Superior temporal gyrus (tissue), 1 donor: ENCODE results near the gene CCDC61.

ENCODE experiments used
- DNase-seq: peaks from one replicate; pipeline ENCODE4 v3.0.0-alpha.2; 2016; ENCODE audit errors: extremely low spot score

CCDC61 gene

DNA sequence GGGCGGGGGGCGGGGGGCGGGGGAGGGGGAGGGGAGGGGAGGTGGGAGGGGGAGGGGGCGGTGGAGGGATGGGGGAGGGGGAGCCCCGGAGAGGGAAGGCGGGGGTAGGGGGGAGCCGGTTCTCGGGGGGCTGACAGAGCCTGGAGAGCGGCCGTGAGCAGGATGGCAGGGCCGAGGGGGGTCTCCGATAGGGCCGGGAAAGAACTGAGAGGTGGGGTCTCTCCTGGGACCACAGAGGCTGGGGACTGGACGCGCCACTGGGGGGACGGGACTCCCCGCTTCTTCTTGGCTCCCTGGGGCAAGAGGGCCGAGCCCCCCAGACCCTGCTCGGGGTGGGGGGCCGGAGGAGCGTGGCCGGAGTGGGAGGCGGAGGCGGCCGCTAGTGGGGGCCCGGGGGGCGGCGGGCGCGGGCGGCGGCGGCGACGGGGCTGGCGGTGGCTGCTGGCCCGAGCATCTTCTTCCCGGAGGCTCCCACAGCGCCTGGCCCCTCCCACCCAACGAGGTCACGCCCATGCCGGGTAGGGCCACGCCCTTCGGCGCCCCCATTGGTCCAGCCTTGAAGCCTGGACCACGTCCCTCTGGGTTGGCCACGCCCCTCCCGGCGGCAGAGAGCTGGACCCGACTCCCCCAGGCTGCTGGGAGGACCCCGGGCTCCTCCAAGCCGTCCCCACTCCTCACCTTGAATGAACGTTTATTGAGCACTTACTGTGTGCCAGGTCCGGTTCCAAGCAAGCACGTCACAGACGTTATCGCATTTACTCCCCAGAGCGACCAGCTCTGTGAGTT is 21.5 kb upstream of the CCDC61 start, which contains the start of gene NOVA2:
NOVA2 (minus strand) TSS at position 313 of the 786 bp plus-strand sequence. CDS start 514 bp downstream, outside the sequence.
- peak; percentile 87 for DNase-seq

DNA sequence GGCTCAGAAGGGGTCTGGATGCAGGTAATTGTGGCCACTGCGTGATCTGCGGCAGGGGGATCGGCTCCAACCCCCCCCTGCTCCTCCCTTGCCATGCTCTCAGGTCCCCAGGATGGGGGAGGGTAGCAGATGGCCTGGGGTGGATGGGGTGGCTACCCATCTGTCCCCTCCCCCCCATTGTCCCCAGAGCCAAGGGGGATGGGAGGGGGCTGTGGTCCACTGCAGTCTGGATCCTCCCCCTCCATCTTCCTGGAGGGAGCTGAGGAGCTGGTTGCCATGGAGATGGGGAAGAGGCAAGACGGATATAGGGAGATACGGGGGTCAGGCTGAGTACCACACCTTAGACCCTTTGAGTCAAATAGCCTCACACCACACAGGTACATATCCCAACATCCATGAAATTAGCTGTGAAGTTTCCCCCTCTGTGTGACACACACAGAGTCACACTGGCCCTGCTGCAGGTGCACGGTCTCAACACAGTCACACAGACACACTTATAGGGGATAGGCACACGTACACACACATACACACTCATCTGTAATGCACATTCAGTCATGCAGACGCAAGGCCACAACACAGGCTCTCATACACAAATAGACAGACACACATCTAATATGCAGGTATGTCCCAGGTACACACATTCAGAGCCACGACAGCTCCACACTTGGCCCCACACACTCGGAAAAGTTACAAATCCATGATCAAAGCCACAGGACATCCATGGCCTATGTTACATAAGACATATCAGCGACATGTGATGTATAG is 19.8 kb upstream of the CCDC61 start:
- peak; percentile 39 for DNase-seq

DNA sequence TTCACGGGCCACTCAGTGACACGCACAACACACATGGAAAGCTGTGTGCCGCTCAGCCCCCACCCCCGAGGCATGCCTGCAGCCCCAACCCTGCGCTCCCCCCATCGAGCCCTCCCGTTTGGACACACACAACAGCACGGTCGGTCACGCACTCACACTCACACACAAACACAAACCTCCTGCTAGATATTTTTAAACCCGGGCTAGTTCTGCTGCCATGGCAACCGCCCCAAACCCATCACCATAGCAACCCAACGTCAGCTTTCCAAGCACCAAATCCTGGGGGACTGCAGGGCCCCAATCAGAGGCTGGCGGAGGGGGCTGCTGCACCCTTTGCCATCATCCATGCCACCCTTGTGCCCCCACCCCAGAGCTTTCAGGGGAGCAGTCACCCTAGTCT is 19.1 kb upstream of the CCDC61 start:
- DNase-seq: peak; percentile 69

DNA sequence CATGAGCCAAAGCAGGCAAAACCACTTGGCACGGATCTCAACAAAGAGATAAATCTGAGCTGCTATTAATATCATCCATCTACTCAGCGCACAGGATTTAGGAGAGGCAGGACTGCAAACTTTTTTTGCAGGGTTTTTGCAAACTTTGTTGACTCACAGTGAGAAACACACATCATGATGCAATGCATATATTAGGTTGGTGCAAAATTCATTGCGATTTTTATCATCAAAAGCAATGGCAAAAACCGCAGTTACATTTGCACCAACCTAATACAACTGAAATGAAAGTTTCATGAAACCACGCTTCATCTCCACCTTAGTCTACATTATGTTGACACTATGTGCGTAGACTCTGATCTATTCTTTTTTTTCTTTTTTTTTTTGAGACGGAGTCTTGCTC is 17.1 kb upstream of the CCDC61 start:
- DNase-seq: peak; percentile 11

DNA sequence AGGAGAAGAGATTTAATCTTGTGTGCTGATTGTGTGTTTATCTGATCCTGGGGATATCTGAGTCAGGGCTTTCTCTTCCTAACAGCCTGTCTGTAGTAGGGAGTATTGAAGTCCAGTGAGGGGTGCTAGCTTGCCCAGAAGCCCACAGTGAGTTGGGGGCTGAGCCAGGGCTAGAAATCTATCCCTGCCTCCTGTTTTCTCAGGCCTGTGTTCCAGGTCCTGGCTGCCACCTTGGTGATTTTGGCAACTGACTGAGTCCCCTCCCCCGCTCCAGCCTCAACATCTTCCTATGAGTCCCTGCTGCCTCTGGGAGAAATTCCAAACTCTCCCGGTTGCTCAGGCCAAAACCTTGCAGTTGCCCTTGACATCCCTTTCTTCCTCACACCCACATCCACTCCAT is 13.9 kb upstream of the CCDC61 start:
- DNase-seq: no peak

DNA sequence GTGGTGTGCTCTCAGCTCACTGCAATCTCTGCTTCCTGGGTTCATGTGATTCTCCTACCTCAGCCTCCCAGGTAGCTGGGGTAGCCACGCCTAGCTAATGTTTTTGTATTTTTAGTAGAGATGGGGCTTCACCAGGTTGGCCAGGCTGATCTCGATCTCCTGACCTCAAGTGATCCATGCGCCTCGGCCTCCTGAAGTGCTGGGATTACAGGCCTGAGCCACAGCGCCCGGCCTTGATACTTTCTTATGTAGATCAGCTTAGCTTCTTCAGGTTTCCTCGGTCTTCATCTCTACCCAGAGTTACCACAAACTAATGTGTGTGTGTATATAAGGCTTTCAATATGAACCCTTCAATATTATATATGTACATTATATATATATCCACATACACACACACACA is 9.9 kb upstream of the CCDC61 start:
- no peak for DNase-seq

DNA sequence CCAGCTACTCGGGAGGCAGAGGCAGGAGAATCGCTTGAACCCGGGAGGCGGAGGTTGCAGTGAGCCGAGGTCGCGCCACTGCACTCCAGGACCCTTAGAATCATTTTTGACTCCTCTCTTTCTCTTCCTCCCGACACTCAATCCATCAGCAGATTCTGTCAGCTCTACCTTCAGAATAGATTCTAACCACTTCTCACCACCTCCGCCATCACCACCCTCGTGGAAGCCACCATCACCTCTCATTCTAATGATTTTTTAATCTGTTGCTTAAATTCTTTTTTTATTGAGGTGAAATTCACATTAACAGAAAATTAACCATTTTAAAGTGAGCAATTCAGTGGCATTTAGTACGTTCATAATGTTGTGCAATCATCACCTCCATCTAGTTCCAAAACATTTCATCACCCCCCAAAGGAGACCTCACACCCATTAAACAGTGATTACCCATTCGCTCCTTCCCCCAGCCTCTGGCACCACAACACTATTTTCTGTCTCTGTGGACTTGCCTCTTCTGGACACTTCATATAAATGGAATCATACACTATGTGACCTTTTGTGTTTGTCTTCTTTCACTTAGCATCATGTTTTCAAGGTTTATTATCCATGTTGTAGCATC is 5.0 kb upstream of the CCDC61 start:
- DNase-seq: no peak

DNA sequence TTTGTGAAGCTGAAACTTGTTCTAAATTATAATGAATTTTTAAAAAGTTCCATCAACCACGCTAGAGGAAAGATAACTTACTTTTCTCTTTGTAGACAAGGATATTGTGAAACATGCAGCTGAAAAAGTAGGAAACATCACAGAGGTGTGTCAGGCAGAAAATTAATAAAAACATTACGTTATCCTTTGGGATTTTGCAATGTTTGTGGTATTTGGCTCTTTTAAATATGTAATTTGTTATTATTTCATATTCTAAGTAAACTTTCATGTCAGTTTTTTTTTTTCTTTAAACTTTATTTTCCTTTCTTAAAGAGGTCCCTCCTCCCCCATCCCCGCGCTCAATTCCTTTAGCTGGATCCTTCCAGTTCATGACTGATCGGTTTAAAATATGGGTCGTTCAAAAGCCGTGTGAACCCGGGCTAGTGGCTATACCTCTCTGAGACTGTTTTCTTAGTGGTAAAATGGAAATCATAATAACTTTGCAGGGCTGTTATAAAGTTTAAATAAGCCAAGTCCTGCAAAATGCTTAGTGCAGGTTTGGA is 740 bp upstream of the CCDC61 start:
- DNase-seq: no peak

DNA sequence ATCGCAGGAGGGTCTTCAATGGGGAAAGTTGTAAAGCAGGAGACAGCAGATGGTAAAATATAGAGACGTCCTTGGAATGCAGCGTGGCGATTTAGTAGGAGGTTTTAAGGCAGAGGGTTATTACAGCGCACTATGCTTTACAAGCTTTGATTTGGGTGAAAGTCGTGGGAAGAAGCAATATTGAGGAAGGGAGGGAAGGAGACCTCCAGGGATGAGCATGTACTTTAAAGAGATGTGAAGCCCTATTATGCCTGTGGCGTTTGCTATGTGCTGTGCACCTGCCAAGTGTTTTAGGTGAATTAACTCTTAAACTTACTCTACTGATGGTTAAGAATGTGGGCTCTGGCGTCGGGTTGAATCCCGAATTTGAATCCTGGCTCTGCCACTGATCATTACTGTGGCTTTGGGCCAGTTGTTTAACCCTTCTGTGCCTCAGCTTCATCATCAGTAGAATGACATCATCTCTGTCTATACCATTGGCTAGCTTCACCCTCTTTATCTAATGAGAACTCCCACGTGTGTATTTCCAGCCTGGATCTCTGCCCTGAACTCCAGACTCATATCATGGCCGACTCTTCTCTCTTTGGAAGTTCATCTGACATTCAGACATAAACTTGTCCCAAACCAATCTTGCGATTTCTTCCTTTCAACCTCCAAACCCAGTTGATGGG is 583 bp downstream of the CCDC61 start:
- DNase-seq: no peak

DNA sequence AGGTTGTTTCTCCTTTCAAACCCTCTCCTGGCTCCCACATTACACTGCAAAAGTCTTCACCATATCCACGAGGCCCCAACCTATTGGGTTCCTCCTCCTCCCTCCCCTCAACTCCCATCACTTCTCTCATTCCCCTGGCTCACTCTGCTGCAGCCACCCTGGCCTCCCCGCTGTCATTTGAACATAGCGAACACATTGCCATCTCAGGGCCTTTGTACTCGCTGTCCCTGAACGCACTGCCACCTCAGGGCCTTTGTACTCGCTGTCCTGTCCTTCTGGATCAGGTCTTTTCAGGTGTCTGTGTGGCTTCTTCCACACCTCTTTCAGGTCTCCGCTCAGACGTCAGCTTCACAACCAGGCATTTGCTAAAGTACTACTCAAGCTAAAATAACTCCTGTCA is 1.7 kb downstream of the CCDC61 start:
- no peak for DNase-seq

DNA sequence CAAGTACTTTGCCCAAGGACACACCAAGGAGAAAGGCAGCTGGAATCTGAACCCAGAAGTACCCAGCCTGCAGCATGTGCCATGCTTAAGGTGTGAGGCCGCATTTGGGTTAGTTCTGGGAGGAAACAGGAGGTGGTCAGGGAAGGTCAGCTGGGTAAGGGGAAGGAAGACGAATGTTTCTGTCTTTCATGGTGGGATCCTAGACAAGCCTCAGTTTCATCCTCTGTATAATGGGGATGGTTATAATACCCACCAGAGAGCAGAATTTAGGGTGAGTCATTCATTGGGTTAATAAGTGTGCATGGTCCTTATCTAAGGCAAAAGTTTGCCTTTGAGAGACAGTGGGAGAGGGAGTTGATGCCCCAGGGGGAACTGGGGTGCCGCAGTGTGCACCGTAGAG is 3.6 kb downstream of the CCDC61 start:
- DNase-seq: no peak

DNA sequence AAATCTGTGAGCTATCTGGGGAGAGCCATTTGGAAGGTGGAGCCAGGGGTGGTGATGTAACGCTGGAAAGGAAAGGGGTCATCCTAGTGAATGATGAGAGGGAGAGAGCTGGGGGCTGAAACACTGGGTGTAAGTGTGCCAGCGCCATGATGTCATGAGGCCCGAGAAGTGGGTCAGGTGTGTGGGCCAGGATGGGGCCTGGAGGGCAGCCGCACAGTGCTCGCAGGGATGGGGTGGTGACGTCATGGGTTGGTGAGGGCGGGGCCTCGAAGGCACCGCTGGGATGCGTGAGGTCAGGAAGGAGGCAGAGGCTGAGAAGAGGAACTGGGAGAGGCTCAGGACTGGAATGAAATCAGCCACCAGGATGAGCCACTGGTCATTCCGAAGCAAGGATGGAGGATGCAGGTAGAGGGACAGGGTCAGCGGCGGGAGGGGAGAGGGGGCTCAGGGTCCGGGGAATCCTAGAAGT is 4.4 kb downstream of the CCDC61 start:
- peak; percentile 43 for DNase-seq

DNA sequence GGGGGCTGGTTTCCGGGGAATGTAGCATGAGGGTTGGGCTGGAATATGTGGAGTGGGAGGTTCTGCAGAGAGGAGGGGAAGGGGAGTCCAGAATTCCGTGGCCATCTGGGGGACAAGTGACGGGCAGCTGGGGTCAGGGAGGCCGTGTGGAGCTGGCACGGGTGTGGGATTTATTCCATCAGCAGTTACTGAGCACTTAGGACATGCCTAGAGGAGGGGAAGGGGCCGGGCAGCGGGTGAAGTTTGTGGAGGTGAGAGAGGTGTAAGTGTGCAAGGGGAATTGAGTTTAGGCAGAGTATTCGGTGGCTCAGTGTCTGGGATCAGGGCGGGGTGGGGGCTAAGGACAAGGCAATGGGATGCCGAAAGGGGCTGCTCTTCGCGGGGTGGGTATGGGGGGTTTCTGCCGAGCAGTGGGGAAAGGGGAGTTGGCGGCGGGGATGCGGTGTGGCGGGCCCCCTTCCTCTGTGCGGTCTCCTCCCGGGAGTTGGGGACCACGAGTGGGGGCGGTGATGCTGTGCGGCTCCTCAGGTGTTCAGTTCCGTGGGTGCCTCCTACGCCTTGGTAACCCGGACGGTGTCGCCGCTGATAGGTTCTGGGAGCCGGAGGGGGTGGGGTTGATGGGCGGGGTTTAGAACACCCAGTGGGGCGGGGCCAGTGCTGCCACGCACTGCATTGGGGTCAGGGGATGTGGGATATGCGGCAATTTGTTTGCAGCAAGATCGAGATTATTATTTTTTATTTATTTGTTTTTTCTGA is 5.4 kb downstream of the CCDC61 start:
- peak; percentile 52 for DNase-seq

DNA sequence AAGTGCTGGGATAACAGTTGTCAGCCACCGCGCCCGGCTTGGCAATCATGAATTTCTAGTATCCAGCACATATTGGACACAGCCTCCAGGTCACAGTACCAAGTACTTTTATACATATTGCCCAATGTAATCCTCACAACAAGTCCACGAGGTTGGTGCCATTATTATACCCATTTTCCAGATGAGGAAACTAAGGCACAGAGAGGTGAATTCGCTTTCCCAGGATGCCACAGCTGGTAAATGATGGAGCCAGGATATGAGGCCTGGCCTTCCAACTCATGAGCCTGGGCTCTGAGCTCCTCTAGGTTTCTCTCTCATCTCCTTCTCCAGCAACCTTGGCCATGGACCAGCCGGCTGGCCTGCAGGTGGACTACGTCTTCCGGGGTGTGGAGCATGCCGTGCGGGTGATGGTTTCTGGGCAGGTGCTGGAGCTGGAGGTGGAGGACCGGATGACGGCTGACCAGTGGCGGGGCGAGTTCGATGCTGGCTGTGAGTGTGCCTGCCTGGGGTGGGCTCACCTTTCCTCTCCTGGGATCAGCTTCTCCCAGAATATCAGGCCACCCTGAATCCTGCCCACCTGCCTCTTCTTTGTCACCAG is 7.5 kb downstream of the CCDC61 start:
- DNase-seq: no peak

DNA sequence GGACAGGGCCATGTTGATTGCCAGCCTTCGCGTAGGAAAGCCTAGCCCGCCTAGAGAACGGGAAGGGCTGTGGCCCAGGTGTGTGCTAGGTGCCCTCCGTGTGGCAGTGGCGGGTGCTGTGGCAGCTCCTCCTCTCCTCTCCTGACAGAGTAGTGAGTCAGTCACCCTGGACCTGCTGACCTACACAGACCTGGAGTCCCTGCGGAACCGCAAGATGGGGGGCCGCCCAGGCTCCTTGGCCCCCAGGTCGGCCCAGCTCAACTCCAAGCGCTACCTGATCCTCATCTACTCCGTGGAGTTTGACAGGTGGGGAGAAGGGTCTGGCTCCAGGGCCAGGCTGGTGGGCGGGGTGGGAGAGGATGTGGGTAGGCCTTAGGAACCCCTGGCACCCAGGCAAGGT is 11.1 kb downstream of the CCDC61 start:
- DNase-seq: no peak

DNA sequence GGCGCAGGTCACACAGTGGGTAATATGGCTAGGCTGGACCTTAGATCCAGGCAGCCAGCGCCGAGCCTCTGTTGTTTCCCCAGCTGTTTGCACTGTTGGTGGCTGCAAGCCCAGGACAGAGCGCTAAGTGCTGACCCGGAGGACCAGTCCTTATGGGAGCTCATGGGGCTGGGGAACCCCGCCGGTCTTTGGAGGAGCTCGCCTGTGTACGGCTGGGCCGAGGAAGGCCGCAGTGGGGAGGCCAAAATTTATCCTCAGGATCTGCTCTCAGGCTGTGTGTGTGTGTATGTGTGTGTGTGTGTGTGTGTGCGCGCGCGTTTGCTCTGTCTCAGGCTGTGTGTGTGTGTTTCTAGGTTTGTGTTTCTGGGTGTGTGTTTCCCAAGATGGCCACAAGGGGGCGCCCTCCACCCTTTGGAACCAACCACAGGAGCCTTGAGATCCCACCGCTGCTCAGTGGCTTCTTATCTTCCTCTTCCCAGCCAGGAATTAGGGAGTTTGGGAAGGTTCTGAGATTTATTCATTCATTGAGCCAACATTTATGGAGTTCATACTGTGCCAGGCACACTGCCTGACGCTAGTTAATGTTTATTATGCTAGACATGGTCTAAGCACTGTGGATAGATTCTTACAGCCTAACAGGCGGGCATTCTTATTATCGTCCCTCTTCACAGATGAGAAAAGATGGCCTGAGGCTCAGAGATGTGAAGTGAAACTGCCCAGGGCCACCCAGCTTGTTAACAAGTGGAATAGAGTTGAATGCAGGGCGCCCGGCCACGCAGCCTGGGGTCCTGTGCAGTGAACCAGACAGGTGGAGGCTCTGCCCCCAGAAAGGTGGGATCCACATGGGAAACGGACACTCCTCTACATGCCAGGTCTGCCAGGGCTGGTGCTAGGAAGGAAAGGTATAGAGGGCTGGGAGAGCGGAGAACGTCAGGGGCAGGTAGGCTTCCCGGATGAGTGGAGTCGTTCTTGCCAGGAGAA is 14.6 kb downstream of the CCDC61 start:
- DNase-seq: peak; percentile 88

DNA sequence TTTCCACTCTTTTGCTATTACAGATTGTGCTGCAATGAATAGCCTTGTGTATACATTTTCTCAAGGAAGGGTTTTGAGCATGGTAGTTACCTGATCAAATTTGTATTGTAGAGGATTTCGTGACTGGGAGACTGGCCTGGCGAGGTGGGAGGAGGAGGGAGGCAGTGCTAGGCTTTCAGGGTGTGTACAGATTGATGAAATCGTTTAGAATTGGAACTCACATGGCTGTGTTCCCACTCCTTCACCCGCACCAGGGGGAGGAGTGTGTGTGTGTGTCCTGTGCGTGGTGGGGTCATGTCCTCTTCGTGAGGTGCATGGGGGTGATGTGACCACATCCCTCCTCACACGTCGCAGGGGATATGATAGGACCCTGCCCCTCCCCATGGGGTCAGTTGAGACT is 19.3 kb downstream of the CCDC61 start:
- DNase-seq: peak; percentile 15

DNA sequence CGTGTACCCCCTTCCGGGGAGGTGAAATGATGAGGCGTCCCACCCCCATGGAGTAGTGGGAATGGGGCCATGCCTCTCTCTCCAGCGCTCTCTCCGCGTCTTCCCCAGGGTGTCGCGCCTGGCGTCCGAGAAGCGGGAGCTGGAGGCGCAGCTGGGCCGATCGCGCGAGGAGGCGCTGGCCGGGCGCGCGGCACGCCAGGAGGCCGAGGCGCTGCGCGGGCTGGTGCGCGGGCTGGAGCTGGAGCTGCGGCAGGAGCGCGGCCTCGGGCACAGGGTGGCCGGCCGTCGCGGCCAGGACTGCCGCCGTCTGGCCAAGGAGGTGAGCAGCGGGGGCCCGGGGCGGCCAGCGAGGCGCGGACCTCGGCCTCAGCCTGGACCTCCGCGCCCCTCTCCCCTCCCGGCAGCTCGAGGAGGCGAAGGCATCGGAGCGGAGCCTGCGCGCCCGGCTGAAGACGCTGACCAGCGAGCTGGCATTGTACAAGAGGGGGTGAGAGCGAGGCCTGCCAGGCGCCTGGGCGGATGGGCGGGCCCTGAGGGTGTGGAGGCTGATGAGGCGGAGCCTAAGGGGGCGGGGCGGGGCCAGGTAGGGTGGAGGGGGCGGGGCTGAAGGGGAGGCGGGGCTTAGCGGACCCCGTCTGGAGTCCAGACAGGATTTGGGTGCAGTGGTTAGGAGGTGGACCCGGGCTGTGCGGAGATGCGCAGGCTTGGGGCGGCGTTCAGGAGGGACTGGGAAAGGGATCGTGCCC is 19.8 kb downstream of the CCDC61 start:
- DNase-seq: no peak
